ENCODE results near the gene AP4S1. TPM values are rescaled to one million over a fixed set of nuclear protein-coding genes. Genes with fewer than 3 reads are reported as not detected.

The AP4S1 gene
- total RNA-seq, 1 donor from 2014 or later: 7.7 TPM

DNA sequence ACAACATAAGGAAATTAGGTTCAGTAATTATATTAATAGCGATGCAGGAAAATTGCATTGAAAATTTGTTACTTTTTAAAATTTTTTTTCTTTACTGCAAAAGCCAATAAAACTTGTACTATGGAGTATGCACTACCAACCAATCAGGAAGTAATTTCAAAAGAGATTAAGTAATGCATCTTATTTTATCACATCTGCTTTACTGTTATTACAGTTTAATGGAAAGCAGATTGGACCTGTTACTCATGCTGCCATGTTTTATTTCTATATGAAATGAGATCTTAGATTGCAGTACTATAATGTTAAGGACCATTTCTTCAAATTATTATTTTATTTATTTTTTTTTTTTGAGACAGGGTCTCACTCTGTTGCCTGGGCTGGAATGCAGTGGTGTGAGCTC is 2.4 kb downstream of the AP4S1 start:
- DNase-seq (ENCODE audit: low read depth): no peak
- TF ChIP-seq, protein P1, sequence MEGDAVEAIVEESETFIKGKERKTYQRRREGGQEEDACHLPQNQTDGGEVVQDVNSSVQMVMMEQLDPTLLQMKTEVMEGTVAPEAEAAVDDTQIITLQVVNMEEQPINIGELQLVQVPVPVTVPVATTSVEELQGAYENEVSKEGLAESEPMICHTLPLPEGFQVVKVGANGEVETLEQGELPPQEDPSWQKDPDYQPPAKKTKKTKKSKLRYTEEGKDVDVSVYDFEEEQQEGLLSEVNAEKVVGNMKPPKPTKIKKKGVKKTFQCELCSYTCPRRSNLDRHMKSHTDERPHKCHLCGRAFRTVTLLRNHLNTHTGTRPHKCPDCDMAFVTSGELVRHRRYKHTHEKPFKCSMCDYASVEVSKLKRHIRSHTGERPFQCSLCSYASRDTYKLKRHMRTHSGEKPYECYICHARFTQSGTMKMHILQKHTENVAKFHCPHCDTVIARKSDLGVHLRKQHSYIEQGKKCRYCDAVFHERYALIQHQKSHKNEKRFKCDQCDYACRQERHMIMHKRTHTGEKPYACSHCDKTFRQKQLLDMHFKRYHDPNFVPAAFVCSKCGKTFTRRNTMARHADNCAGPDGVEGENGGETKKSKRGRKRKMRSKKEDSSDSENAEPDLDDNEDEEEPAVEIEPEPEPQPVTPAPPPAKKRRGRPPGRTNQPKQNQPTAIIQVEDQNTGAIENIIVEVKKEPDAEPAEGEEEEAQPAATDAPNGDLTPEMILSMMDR (conservative IDR thresholded peaks at IDR 0.05; ENCODE audit: low read depth, low read length): no peak
- H3K4me3 ChIP-seq (ENCODE audit: low read depth, low read length): peak overlapping the region; percentile 79

GRCh38 chr14:31029016-31029970 is 3.8 kb downstream of the AP4S1 start:
- H3K4me3 ChIP-seq (ENCODE audit: low read depth, low read length): no peak overlapping the region
- no peak for DNase-seq (ENCODE audit: low read depth)
- TF ChIP-seq, protein P1 (conservative IDR thresholded peaks at IDR 0.05; ENCODE audit: low read depth, low read length): no peak

GRCh38 chr14:31030469-31030868 is 5.0 kb downstream of the AP4S1 start:
- no peak overlapping the region for H3K4me3 ChIP-seq (ENCODE audit: low read depth, low read length)
- TF ChIP-seq, protein P1 (conservative IDR thresholded peaks at IDR 0.05; ENCODE audit: low read depth, low read length): no peak
- DNase-seq (ENCODE audit: low read depth): no peak

DNA sequence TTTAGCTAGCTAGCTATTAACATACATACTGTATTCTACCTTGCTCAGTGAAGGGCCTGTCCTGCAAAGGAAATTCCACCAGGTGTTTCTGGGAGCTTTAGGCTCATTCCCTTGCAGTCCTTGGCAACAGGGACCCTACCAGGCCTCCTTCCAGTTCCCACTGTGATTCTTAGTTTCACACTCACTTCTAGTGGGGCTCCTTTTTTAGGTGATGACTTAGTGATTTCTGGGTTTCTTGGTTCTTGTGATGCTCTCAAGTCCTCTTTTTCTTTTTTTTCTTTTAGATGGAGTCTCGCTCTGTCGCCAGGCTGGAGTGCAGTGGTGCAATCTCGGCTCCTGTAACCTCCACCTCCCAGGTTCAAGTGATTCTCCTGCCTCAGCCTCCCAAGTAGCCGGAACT is 11.1 kb downstream of the AP4S1 start:
- H3K4me3 ChIP-seq (ENCODE audit: low read depth, low read length): no peak overlapping the region
- no peak for DNase-seq (ENCODE audit: low read depth)
- TF ChIP-seq, protein P1 (conservative IDR thresholded peaks at IDR 0.05; ENCODE audit: low read depth, low read length): no peak

- DNase-seq (ENCODE audit: low read depth): no peak
- TF ChIP-seq, protein P1 (conservative IDR thresholded peaks at IDR 0.05; ENCODE audit: low read depth, low read length): no peak
- H3K4me3 ChIP-seq (ENCODE audit: low read depth, low read length): no peak overlapping the region
Observed at GRCh38 chr14:31037709-31038221, 12.3 kb downstream of the AP4S1 start.

DNA sequence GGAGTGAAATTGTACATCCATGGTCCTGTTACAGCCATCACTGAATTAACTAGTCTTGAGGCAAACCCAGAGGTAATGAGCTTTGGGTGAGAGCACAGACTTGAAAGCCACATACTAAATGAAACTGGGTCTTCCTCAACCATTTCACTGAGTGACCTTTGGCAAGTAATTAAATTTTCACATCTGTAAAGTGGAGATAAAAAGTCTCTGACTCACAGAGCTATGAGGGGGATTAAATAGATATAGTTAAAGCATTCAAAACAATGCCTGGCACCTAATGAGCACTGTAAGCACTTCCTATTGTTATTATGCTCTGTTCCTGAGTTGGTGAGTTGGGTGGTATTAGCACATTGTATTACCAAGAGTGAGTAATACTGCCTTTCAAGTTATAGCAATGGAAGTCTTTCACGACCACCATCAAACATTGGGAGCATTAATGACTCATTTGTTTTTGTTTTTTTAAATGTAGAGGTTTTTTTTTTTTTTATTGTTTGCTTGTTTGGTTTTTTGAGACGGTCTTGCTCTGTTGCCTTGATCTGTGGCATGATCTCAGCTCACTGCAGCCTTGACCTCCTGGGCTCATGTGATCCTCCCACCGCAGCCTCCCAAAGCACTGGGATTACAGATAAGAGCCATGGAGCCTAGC is 13.2 kb downstream of the AP4S1 start:
- TF ChIP-seq, protein P1 (conservative IDR thresholded peaks at IDR 0.05; ENCODE audit: low read depth, low read length): no peak
- no peak for DNase-seq (ENCODE audit: low read depth)
- no peak overlapping the region for H3K4me3 ChIP-seq (ENCODE audit: low read depth, low read length)

Measured in epithelial cell of proximal tubule (primary cell).